Femur (tissue), 1 donor: ENCODE data around the gene RPS6KA1.

Experiments
- DNase-seq: peaks from one replicate; pipeline ENCODE4 v3.0.0-alpha.2; 2017

RPS6KA1 gene

DNA sequence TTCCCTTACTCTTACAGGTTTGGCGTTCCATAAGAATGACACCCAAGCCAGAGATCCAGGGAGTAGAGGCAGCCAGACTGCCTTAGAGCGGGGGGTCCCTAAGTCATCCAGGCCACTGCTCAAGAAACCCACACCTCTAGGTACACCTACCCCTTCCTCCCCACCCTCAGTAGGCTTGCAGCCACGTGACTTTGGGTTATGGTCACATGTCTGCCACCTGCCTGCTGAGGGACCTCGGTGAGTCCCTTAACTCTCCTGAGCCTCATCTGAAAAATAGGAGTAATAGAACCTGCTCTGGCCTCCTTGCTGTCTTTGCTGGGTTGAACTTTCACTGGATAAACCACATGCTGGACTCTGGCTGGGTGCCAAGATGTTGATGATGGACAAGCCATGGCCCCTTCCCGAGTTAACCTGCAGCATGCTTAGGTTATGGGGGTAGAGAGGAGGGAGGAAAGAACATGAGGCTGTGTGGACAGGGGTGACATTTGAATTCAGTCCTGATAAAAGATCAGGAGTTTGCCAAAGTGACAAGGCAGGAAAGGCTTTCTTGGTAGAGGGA lies 4.5 kb downstream of the RPS6KA1 start:
- DNase-seq = no peak

DNA sequence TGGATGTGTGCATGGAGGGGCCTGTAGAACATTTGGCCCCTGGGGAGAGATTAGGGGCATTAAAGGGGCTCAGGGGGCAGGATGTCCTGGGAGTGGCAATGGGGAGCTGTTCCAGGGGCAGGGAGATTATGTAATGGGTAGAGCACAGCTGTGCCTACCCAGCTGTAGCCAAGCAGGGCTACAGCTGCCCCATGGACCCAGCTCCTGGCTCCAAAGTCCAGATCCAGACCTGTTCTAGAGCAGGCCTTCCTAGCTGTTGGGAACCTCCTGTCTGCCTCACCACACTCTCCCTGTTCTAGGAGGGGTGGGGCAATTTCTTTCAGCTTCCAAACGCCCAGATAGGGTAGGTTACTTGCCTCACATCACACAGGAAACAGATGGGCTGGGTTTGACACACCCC lies 5.6 kb downstream of the RPS6KA1 start:
- DNase-seq = no peak

DNA sequence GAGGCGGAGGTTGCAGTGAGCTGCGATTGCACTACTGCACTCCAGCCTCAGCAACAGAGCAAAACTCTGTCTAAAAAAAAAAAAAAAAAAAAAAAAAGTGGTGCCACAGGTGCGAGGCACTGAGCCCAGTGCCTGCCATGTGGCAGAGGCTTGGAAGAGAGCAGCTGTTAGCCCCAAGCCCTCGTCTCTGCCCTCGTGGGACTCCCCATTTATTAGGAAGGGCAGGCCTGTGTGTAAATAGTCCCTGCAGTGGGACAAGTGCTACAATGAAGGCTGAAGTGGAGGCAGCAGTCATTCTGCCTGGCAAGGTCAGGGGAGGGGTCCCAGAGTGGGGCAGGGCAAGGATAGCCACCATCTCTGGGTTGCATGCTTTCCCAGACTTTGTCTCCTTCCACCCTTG lies 6.5 kb downstream of the RPS6KA1 start:
- DNase-seq = no peak

DNA sequence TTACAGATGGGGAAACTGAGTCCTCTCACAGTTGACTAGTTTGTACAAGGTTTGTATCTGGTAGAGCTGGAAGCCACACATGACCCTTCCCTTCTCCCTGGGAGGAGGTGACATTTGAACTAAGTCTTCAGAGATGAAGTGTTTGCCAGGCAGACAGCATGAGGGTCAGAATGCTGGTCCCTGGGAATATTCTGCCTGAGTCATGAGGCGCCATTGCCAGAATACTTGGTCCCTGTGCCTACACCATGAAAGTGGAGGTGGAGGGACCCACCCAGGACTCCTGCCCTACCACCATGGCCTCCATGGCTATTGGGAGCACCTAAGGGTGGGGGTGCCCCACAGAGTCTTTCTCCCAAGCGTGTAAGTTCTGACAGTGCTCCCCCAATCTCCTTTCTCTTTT lies 7.0 kb downstream of the RPS6KA1 start:
- DNase-seq = no peak

DNA sequence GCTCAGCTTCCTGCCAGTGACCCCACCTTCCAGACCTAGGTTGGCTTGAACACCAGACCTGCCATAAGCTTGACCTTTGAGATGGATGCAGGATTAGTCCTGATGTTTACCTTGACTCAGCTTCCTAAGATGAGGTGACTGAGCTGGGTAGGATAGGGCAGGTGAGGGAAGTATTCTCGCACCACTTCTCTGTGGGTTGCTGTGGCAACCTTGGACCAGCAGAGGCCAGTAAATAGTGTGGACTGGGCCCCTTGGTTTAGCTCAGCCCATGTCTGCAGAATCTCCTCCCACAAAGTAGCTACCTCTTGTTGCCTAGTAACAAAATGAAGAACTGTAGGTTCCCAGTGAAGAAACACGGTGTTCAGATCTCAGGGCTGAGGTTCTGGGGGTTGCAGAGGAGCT lies 8.4 kb downstream of the RPS6KA1 start:
- DNase-seq = no peak

DNA sequence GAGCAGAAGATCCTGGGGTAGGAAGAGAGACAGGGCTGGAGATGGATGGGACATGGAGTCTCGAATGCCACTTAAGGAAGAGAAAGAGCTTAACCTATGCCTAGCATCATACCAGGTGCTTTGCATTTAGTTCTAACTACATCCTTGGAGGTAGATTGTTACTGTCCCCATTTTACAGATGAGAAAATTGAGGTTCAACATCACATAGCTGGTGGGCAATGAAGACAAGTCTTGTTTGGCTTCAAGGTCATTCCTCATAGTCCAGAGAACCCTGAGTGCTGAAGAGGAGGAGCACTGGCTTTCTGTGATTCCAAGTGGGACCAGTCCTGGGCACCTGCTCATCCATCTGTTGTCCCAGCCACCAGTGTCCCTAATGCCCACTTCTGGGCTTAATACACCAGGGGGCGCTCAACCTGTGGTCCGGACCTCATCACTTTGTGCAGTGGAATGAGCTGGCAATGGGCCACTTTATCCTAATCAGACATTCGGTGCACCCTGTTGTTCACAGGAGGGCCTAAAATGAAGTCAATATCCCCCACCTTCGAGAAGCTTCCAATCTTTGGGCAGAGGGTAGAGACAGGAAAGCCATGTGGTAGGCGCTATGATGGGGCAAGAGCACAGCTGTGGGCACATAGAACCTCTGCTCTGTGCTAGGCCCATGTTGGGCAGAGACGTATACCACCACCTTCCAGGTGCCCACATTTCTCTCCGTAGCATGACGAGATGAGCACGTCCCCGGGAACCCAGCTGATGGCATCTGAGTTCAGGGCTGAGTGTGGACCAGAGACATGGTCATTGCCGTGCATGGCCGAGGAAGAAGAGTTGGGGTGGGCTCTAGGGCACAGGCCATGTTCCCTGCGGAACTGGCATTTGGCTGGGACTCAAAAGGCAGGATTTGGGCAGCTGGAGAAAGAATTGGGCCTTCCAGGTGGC lies 9.2 kb downstream of the RPS6KA1 start:
- no peak for DNase-seq

- no peak for DNase-seq
Observed at GRCh38 chr1:26539722-26540121, 10.2 kb downstream of the RPS6KA1 start.

- DNase-seq = no peak
Observed at GRCh38 chr1:26540351-26540750, 10.8 kb downstream of the RPS6KA1 start.

GRCh38 chr1:26541431-26541815 lies 11.9 kb downstream of the RPS6KA1 start:
- DNase-seq = no peak

DNA sequence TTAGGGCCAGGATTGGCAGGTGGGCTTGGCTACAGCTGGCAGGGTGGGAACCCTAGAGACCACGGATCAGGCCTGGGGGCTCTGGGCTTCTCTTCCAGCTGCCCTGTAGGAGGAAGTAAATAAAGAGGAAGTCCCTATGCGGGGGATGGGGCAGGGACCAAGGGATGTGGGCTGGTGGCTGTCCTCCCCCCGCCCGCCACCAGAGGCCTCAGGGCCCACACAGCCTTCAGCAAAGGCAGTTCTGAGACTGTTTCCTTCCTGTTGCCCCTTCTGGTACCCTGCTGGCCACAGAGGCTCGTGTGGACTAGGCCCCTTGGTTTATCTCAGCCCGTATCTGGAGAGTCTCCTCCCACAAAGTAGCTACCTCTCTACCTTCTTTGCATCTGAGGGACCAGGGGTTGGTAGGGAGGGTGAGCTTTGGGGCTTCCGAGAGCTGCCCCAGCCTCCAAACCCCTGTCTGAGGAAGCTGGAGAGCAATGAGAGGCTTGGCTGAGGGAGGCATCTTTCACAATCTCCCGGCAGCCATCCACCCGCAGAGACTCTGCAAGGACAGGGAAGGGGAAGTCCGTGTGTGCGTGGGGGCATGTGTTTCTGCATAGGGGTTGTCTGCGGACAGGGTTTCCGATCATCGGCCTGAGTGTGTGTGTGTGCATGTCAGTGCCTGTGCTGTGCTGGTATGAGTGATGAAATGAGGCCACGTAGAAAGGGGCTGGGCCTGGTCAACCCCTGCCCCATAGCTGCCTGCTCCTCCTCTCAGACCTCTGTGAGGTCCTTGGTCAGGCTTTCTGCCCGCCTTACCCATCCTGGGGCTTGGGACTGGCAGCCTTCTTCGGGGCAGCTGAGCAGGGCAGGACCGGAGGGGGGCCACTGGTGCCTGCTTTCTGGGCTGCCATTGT lies 12.5 kb downstream of the RPS6KA1 start:
- DNase-seq = peak; percentile 82

GRCh38 chr1:26542771-26543451 lies 13.3 kb downstream of the RPS6KA1 start:
- no peak for DNase-seq

GRCh38 chr1:26543462-26543861 lies 13.9 kb downstream of the RPS6KA1 start:
- no peak for DNase-seq

DNA sequence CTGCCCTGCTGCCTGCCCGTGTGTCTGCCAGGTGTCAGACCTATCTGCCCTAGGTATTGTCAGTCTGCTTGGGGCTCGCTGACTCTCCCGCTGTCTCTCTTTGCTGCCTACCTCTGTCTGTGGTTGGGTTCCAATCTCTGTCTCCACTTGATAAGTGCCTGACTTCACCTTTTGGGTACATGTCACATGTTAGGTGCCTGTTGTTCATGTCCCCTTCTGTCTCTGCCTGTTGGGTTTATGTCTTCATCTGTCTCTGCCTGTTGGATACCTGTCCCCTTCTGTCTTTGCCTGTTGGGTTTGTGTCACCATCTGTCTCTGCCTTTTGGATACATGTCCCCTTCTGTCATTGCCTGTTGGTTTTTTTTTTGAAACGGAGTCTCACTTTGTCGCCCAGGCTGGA lies 14.6 kb downstream of the RPS6KA1 start:
- no peak for DNase-seq

- DNase-seq = no peak
Observed at GRCh38 chr1:26545969-26546323, 16.4 kb downstream of the RPS6KA1 start.

DNA sequence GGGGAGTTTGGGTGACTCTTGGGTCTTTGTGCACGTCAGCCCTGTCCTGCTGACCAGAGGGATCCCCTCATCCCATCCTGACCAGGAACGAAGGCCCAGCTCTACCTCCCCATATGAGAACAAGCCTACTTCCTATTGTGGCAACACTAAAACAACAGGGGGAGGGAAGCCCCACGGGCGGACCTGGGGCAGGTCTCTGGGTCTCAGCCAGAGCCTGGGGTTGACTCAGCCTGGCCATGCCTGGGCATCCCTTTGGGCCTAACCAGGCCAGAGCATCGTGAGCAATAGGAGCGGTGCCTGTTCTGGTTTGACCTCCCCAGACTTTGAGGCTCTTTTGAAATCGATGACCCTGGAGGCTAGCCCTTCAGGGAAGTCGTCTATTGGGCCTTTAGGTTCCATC lies 16.8 kb downstream of the RPS6KA1 start:
- no peak for DNase-seq

DNA sequence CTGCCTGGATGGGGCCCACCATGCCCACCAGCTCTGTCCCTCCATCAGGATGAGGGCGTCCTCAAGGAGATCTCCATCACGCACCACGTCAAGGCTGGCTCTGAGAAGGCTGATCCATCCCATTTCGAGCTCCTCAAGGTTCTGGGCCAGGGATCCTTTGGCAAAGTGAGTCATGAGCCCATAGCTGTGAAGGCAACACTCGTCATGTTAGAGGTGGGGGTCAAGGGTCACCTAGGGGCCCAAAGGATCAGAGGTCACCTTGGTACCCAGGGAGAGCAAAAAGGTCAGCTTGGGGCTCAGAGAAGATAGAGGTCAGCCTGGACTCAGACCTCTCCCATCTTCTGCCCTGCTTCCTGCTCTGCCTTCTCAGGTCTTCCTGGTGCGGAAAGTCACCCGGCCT lies 17.3 kb downstream of the RPS6KA1 start:
- DNase-seq = no peak

DNA sequence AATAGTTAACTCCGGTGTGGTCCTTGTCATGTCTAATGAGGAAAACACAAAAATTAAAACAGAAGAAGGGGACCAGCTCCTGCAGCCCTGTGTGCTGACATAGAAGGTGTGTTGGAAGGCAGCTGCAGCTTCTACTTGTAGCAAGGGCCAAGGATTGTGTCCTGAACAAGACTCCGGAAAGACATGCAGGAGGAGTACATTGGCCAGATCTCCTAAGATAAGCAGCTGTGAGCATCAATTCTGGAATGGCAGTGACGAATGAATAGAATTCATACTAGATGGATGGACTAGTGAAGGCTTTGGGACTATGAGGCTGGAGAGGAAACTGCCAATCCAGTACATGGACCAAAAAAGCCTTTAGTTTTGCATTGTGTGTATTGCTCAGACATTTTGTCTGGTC lies 19.3 kb downstream of the RPS6KA1 start:
- no peak for DNase-seq

DNA sequence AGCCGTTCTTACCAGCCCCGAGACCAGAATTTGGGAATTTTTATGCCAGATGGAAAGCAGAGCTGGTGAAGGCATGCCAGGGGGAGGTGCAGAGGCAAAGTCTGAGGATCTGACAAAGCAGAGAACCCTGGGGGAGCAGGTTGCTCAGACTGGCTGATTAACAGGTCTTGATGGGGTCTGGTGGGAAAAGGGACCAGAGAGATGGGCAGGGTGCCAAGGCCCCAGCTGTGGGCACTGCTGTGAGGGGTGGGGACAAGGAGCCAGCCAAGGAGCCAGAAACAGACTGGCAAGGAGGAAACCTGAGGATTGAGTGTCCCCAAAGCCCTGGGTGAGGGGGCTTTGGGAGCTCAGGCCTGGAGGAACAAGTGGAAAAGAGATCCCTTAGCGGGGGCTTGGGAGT lies 21.4 kb downstream of the RPS6KA1 start:
- DNase-seq = no peak

DNA sequence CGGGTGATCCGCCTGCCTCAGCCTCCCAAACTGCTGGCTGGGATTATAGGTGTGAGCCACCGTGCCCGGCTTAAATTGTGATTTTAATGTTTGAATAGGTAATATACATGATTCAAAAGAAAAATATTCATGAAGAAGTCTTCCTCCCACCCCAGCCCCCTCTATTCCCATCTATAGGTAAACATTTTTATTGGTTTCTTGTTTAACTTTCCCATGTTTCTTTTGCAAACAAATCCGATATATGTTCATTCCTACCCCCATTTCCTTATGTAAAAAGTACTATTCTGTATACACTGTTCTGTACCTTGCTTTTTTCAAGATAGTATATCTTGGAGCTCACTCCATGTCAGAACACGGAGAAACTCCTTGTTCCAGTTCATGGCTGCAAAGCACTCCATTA lies 23.2 kb downstream of the RPS6KA1 start:
- no peak for DNase-seq

- no peak for DNase-seq
Observed at GRCh38 chr1:26553942-26554682, 24.6 kb downstream of the RPS6KA1 start.

DNA sequence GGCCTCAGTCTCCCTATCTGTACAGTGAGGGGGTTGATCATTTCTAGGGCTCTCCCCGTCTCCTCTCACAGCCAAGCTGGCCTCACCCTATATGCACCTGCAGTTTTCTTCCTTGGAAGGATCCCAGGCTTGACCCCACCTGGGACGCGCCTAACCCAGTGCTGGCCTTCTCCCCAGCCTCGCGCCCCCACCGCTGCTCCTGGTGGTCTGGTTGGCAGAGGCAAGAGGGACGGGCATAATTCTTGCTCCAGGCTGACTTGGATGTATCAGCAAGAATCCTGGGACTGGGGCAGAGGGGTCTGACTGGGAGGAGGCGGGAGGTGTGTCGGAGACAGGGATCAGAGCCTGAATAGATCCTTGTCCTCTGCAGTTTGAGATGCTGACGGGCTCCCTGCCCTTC lies 25.2 kb downstream of the RPS6KA1 start:
- no peak for DNase-seq

- DNase-seq = no peak
Observed at GRCh38 chr1:26555550-26555981, 26.0 kb downstream of the RPS6KA1 start.
